SK-N-SH (cell line): ENCODE results near the gene ELOVL3. TPM values are rescaled to one million over a fixed set of nuclear protein-coding genes. Genes with fewer than 3 reads are reported as not detected.

Source experiments
- CTCF ChIA-PET: fragments of 300-600, 350-600 bp; formaldehyde crosslinking; extraction: SDS; loops from one replicate; lab custom pipeline; 2021; lab: Yijun Ruan, JAX
- POLR2A ChIA-PET: fragments of 350-600 bp; sonication (Branson Sonifier 250); formaldehyde crosslinking; extraction: SDS; loops from one replicate; lab custom pipeline; 2020; ENCODE audit warnings: antibody characterized with exemption, inconsistent platforms; lab: Yijun Ruan, JAX
- DNase-seq: peaks from one replicate; pipeline ENCODE4 v3.0.0; 2012
- H2AFZ ChIP-seq: fragments of 200-600 bp; sonication (generic); 2 replicates; pipeline ENCODE4 v1.8.1; 2016; ENCODE audit warnings: antibody characterized with exemption, mild to moderate bottlenecking, low read depth
- H3F3A ChIP-seq: fragments of 200-600 bp; sonication (generic); replicated peaks from 2 replicates; pipeline ENCODE3; 2016; ENCODE audit warnings: antibody characterized with exemption, mild to moderate bottlenecking; ENCODE audit not compliant: insufficient read depth
- H3K27ac ChIP-seq, 2 experiments: fragments of 200-500 bp in 1 of 2; fragments of 200-600 bp in 1 of 2; sonication (Bioruptor generic) in 1 of 2; sonication (generic), shearing (Covaris generic) in 1 of 2; 2 replicates each; pipeline versions ENCODE4 v1.5.1 to v1.6.1; 2014 to 2016; ENCODE audit warnings: low read depth in 2 of 2, inconsistent platforms in 1 of 2, low read length in 1 of 2, mild to moderate bottlenecking in 1 of 2, mixed read lengths in 1 of 2
- H3K27me3 ChIP-seq: fragments of 200-600 bp; sonication (generic), shearing (Covaris generic); 2 replicates; pipeline ENCODE4 v1.6.1; 2016; ENCODE audit warnings: mixed run types; ENCODE audit not compliant: insufficient read depth
- H3K36me3 ChIP-seq, 2 experiments: fragments of 200-500 bp in 1 of 2; fragments of 200-600 bp in 1 of 2; sonication (Bioruptor generic) in 1 of 2; sonication (generic) in 1 of 2; replicated peaks in 1 of 2; 2 replicates each; pipeline versions ENCODE3 to v1.5.1; 2014 to 2016; ENCODE audit warnings: low read length in 1 of 2, mild to moderate bottlenecking in 1 of 2; ENCODE audit not compliant: insufficient read depth in 2 of 2, control insufficient read depth in 1 of 2
- H3K4me1 ChIP-seq, 2 experiments: fragments of 200-500 bp in 1 of 2; fragments of 200-600 bp in 1 of 2; sonication (Bioruptor generic) in 1 of 2; sonication (generic), shearing (Covaris generic) in 1 of 2; 2 replicates each; pipeline versions ENCODE4 v1.5.1 to v1.6.1; 2014 to 2016; ENCODE audit warnings: low read depth in 1 of 2, low read length in 1 of 2, mixed run types in 1 of 2; ENCODE audit not compliant: insufficient read depth in 2 of 2, control insufficient read depth in 1 of 2
- H3K4me2 ChIP-seq: fragments of 200-600 bp; sonication (generic), shearing (Covaris generic); 2 replicates; pipeline ENCODE4 v1.6.1; 2017; ENCODE audit warnings: mixed run types
- H3K4me3 ChIP-seq, 2 experiments: fragments of 200-500 bp in 1 of 2; fragments of 200-600 bp in 1 of 2; sonication (Bioruptor generic) in 1 of 2; sonication (generic), shearing (Covaris generic) in 1 of 2; 2 replicates each; pipeline versions ENCODE4 v1.5.1 to v1.8.1; 2014 to 2016; ENCODE audit warnings: low read depth in 2 of 2, inconsistent platforms in 1 of 2, low read length in 1 of 2, mild to moderate bottlenecking in 1 of 2, mixed read lengths in 1 of 2, moderate library complexity in 1 of 2
- H3K79me2 ChIP-seq: fragments of 200-600 bp; sonication (generic); 2 replicates; pipeline ENCODE4 v1.8.1; 2017; ENCODE audit warnings: mild to moderate bottlenecking; ENCODE audit not compliant: insufficient read depth
- H3K9ac ChIP-seq: fragments of 200-600 bp; sonication (generic); 2 replicates; pipeline ENCODE4 v1.6.1; 2017; ENCODE audit warnings: mixed run types
- H3K9me2 ChIP-seq: fragments of 200-600 bp; sonication (generic); 2 replicates; pipeline ENCODE4 v1.6.1; 2017; ENCODE audit warnings: mixed run types
- H3K9me3 ChIP-seq: fragments of 200-600 bp; sonication (generic); 2 replicates; pipeline ENCODE4 v1.6.1; 2017; ENCODE audit warnings: mixed run types, mild to moderate bottlenecking, moderate library complexity
- H4K20me1 ChIP-seq: fragments of 200-600 bp; sonication (generic); 2 replicates; pipeline ENCODE4 v1.6.1; 2017; ENCODE audit warnings: mild to moderate bottlenecking, mixed run types; ENCODE audit not compliant: insufficient read depth
- ELF1 ChIP-seq: IDR thresholded peaks from 2 replicates; pipeline ENCODE4 v1.4.0; 2012
- EZH2phosphoT487 ChIP-seq: fragments of 200-600 bp; sonication (generic); IDR thresholded peaks from 2 replicates; pipeline ENCODE4 v1.6.1; 2017; ENCODE audit warnings: low read depth, mixed run types, mild to moderate bottlenecking, antibody characterized with exemption, moderate library complexity, borderline replicate concordance
- FOXJ3 ChIP-seq: sonication (generic); formaldehyde crosslinking; IDR thresholded peaks from 2 replicates; pipeline ENCODE4 v1.5.1; 2020; ENCODE audit warnings: mild to moderate bottlenecking, missing genetic modification reagents
- GABPA ChIP-seq: IDR thresholded peaks from 2 replicates; pipeline ENCODE4 v1.4.0; 2012; ENCODE audit warnings: low read depth, mild to moderate bottlenecking
- GATA2 ChIP-seq: sonication (generic); formaldehyde crosslinking; IDR thresholded peaks from 2 replicates; pipeline ENCODE4 v1.5.0; 2020; ENCODE audit warnings: mild to moderate bottlenecking, missing genetic modification reagents
- MAX ChIP-seq: IDR thresholded peaks from 2 replicates; pipeline ENCODE4 v1.4.0; 2012; ENCODE audit warnings: low read depth
- NFIC ChIP-seq: IDR thresholded peaks from 2 replicates; pipeline ENCODE4 v1.4.0; 2012; ENCODE audit warnings: borderline replicate concordance
- RAD21 ChIP-seq: IDR thresholded peaks from 2 replicates; pipeline ENCODE4 v1.6.1; 2012; ENCODE audit warnings: mild to moderate bottlenecking, low read length
- TAF1 ChIP-seq: IDR thresholded peaks from 2 replicates; pipeline ENCODE4 v1.6.1; 2012; ENCODE audit warnings: low read depth, mild to moderate bottlenecking, low read length, moderate library complexity, borderline replicate concordance
- TEAD4 ChIP-seq: IDR thresholded peaks from 2 replicates; pipeline ENCODE4 v1.4.0; 2012; ENCODE audit warnings: mild to moderate bottlenecking, borderline replicate concordance; ENCODE audit not compliant: insufficient read depth
- USF1 ChIP-seq: IDR thresholded peaks from 2 replicates; pipeline ENCODE4 v1.4.0; 2012; ENCODE audit warnings: low read depth, borderline replicate concordance
- USF2 ChIP-seq: fragments of 150-350 bp; IDR thresholded peaks from 2 replicates; pipeline ENCODE4 v1.6.1; 2017; ENCODE audit warnings: antibody characterized with exemption, low read length, low read depth, borderline replicate concordance
- WGBS: methylation state at CpG from one replicate; pipeline ENCODE4 v1.1.6; 2017; ENCODE audit warnings: low lambda C conversion rate; 5-methylcytosine and 5-hydroxymethylcytosine counted together
- polyA plus RNA-seq, 3 experiments: library from polyadenylated mRNA; depleted of rRNA; stranded (reverse); fragments of >200 nt; gene quantifications; 2 replicates each; pipeline ENCODE4 v1.2.3, GENCODE V29; 2012

The ELOVL3 gene
- polyA plus RNA-seq, 1 of the 3 experiments (the other 2 are of a cell fraction): 0.25 TPM

GRCh38 chr10:102261196-102261595, 35.1 kb downstream of the ELOVL3 start (continued):
- no peak for TF ChIP-seq NFIC
- no peak for TF ChIP-seq EZH2phosphoT487

- Histone ChIP-seq H3K4me1 (no peaks in the 10 kb centered on the region), H3K9me2 (no peaks in the 10 kb centered on the region), H3F3A (peaks cover 10% of the 10 kb centered on the region), H4K20me1 (peaks cover 24% of the 10 kb centered on the region), H3K79me2 (peaks cover 67% of the 10 kb centered on the region), H3K9ac (no peak overlapping the region), H3K27me3 (no peaks in the 10 kb centered on the region), H3K4me3 (no peak overlapping the region), H3K9me3 (no peaks in the 10 kb centered on the region), H2AFZ (no peak overlapping the region), H3K27ac (no peak overlapping the region), H3K4me2 (no peak overlapping the region), H3K36me3 (peaks cover 22 to 32% of the 10 kb centered on the region in 2 experiments)
- 90% methylated on average over 6 of the region's 6 CpGs for WGBS
- no peak for DNase-seq
- POLR2A ChIA-PET: no interaction called here
- CTCF ChIA-PET: no interaction called here
- TF ChIP-seq USF2: no peak
- no peak for TF ChIP-seq USF1
- no peak for TF ChIP-seq ELF1
- no peak for TF ChIP-seq MAX
- TF ChIP-seq FOXJ3 (CRISPR knock-in tag): no peak
Observed at GRCh38 chr10:102261842-102262241, 35.7 kb downstream of the ELOVL3 start.

GRCh38 chr10:102262744-102263370, 36.8 kb downstream of the ELOVL3 start:
- H3K27me3 ChIP-seq: no peaks in the 10 kb centered on the region
- H3K27ac ChIP-seq: no peak overlapping the region
- peaks cover 26% of the 10 kb centered on the region for H4K20me1 ChIP-seq
- POLR2A ChIA-PET: no interaction called here
- peaks cover 20% of the 10 kb centered on the region for H3F3A ChIP-seq
- H3K79me2 ChIP-seq: peaks cover 57% of the 10 kb centered on the region
- no peak for DNase-seq
- CTCF ChIA-PET: no interaction called here
- H3K9me3 ChIP-seq: no peaks in the 10 kb centered on the region
- no peak overlapping the region for H3K9ac ChIP-seq
- no peak overlapping the region for H3K4me2 ChIP-seq
- no peak overlapping the region for H2AFZ ChIP-seq
- H3K4me3 ChIP-seq: no peak overlapping the region
- TF ChIP-seq TEAD4: no peak
- TF ChIP-seq EZH2phosphoT487: no peak
- no peak for TF ChIP-seq TAF1
- no peak for TF ChIP-seq FOXJ3 (CRISPR knock-in tag)
- TF ChIP-seq RAD21: no peak
- TF ChIP-seq GABPA: no peak
- no peak for TF ChIP-seq GATA2 (CRISPR knock-in tag)
- H3K4me1 ChIP-seq: peaks cover 0 to 5% of the 10 kb centered on the region in 2 experiments; a peak in 2 of 4 replicates
- H3K36me3 ChIP-seq: peaks cover 22 to 32% of the 10 kb centered on the region in 2 experiments
- H3K9me2 ChIP-seq: no peaks in the 10 kb centered on the region
- WGBS: 95% methylated on average over 4 of the region's 4 CpGs
